Thoracic aorta (tissue), 2 donors: ENCODE measurements around the gene PUSL1. TPM values are rescaled to one million over a fixed set of nuclear protein-coding genes. Genes with fewer than 3 reads are reported as not detected.

ENCODE experiments used
- ATAC-seq: fragments of 150-250 bp; one replicate; pipeline ENCODE4 v1.8.0; 2017; ENCODE audit warnings: low read depth; ENCODE audit not compliant: insufficient number of reproducible peaks, low FRiP score
- DNase-seq: peaks from one replicate; pipeline ENCODE4 v3.0.0-alpha.2; 2020; ENCODE audit warnings: low spot score
- H3K27ac ChIP-seq, 2 donors: fragments of 200-600 bp; sonication (generic); 1 replicate in 1 of 2; 2 replicates in 1 of 2; pipeline ENCODE4 v1.5.1; 2016; ENCODE audit warnings: mild to moderate bottlenecking in 2 of 2, moderate library complexity in 2 of 2
- H3K27me3 ChIP-seq: fragments of 200-600 bp; sonication (generic); replicated peaks from 2 replicates; pipeline ENCODE4 v1.6.0; 2016; ENCODE audit warnings: mild to moderate bottlenecking; ENCODE audit not compliant: insufficient read depth
- H3K36me3 ChIP-seq: fragments of 200-600 bp; sonication (generic); one replicate; pipeline ENCODE4 v1.5.1; 2016
- H3K4me1 ChIP-seq, 2 donors: fragments of 200-600 bp; sonication (generic); 1 replicate in 1 of 2; 2 replicates in 1 of 2; pipeline versions ENCODE4 v1.5.1 to v1.6.0; 2016; ENCODE audit warnings: low read depth in 2 of 2, mild to moderate bottlenecking in 1 of 2; ENCODE audit not compliant: control insufficient read depth in 1 of 2
- H3K4me3 ChIP-seq: fragments of 200-600 bp; sonication (generic); 2 replicates; pipeline ENCODE4 v1.5.1; 2016; ENCODE audit warnings: mild to moderate bottlenecking
- H3K9me3 ChIP-seq: fragments of 200-600 bp; sonication (generic); 2 replicates; pipeline ENCODE4 v1.5.1; 2016
- total RNA-seq, 2 donors: library from RNA; depleted of rRNA; stranded (reverse); fragments of >200 nt; gene quantifications; one replicate each; pipeline versions ENCODE4 v1.1.0 to v1.2.3, GENCODE V29; 2016
- TF ChIP-seq, protein P1 (sequence below): fragments of 200-600 bp; sonication (generic); IDR thresholded peaks from one replicate; pipeline ENCODE4 v1.5.1; 2019; ENCODE audit warnings: antibody characterized with exemption

PUSL1 gene
- total RNA-seq, 2 donors from 2014 or later = 22.1 to 22.6 TPM

- no peak overlapping the region for H3K27ac ChIP-seq
- H3K9me3 ChIP-seq = no peaks in the 10 kb centered on the region
- H3K27me3 ChIP-seq = no peaks in the 10 kb centered on the region
- ATAC-seq (no peak), DNase-seq (no peak)
- no peak overlapping the region for H3K4me3 ChIP-seq
- peaks cover 10% of the 10 kb centered on the region for H3K36me3 ChIP-seq
- no peaks in the 10 kb centered on the region for H3K4me1 ChIP-seq
- TF ChIP-seq, protein P1, sequence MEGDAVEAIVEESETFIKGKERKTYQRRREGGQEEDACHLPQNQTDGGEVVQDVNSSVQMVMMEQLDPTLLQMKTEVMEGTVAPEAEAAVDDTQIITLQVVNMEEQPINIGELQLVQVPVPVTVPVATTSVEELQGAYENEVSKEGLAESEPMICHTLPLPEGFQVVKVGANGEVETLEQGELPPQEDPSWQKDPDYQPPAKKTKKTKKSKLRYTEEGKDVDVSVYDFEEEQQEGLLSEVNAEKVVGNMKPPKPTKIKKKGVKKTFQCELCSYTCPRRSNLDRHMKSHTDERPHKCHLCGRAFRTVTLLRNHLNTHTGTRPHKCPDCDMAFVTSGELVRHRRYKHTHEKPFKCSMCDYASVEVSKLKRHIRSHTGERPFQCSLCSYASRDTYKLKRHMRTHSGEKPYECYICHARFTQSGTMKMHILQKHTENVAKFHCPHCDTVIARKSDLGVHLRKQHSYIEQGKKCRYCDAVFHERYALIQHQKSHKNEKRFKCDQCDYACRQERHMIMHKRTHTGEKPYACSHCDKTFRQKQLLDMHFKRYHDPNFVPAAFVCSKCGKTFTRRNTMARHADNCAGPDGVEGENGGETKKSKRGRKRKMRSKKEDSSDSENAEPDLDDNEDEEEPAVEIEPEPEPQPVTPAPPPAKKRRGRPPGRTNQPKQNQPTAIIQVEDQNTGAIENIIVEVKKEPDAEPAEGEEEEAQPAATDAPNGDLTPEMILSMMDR = no peak
These were observed 29.4 kb downstream of the PUSL1 start for GRCh38 chr1:1337793-1338147.

- no peaks in the 10 kb centered on the region for H3K27me3 ChIP-seq
- DNase-seq = no peak
These were observed 29.9 kb downstream of the PUSL1 start for GRCh38 chr1:1338278-1338677.

GRCh38 chr1:1340185-1340584 lies 31.8 kb downstream of the PUSL1 start:
- Histone ChIP-seq H3K4me1 (peaks cover under 1 to 8% of the 10 kb centered on the region in 2 donors), H3K36me3 (peaks cover 10% of the 10 kb centered on the region)

More at GRCh38 chr1:1338278-1338677, 29.9 kb downstream of the PUSL1 start:
- H3K27ac ChIP-seq = no peak overlapping the region
- no peak overlapping the region for H3K4me3 ChIP-seq
- no peak for ATAC-seq
- no peaks in the 10 kb centered on the region for H3K4me1 ChIP-seq
- peaks cover 10% of the 10 kb centered on the region for H3K36me3 ChIP-seq
- TF ChIP-seq, protein P1 = no peak
- no peaks in the 10 kb centered on the region for H3K9me3 ChIP-seq

DNA sequence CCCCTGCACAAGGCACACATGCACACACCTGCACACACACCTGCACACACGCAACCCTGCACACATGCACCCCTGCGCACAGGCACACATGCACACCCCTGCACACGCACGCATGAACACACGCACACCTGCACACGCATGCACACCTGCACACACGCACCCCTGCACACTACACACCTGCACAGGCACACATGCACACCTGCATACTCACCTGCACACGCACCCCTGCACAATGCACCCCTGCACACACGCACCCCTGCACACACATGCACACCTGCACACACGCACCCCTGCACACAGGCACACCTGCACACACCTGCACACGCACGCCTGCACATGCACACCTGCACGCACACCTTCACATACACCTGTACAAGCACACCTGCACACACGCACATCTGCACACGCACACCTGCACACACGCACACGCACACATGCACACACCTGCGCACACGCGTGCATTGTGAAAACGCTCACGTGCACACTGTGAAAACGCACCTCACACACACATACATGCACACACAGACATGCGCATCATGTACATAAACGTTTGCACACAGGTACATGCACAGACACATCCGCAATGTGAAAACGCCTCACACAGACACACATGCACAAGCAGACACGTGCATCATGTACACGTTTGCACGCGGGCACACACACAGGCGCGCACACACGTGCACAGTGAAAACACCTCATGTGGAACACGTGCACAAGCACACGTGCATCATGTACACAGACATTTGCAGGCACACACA lies 32.6 kb downstream of the PUSL1 start:
- DNase-seq = no peak
- TF ChIP-seq, protein P1 = no peak
- peaks cover 6 to 16% of the 10 kb centered on the region in 2 donors for H3K4me1 ChIP-seq
- no peak for ATAC-seq
- no peaks in the 10 kb centered on the region for H3K27me3 ChIP-seq
- peaks cover 10% of the 10 kb centered on the region for H3K36me3 ChIP-seq
- H3K27ac ChIP-seq = no peak overlapping the region
- H3K4me3 ChIP-seq = no peak overlapping the region
- H3K9me3 ChIP-seq = no peaks in the 10 kb centered on the region

More at GRCh38 chr1:1340185-1340584, 31.8 kb downstream of the PUSL1 start:
- TF ChIP-seq, protein P1 = no peak
- H3K9me3 ChIP-seq = no peaks in the 10 kb centered on the region
- H3K27ac ChIP-seq = no peak overlapping the region
- H3K4me3 ChIP-seq = no peak overlapping the region
- ATAC-seq (no peak), DNase-seq (no peak)
- no peaks in the 10 kb centered on the region for H3K27me3 ChIP-seq

- no peak overlapping the region for H3K27ac ChIP-seq
- no peaks in the 10 kb centered on the region for H3K27me3 ChIP-seq
- H3K4me3 ChIP-seq = no peak overlapping the region
- DNase-seq = no peak
- peaks cover 9 to 22% of the 10 kb centered on the region in 2 donors for H3K4me1 ChIP-seq
- ATAC-seq = no peak
- TF ChIP-seq, protein P1 = no peak
- no peaks in the 10 kb centered on the region for H3K9me3 ChIP-seq
- H3K36me3 ChIP-seq = peaks cover 10% of the 10 kb centered on the region
These were observed 33.2 kb downstream of the PUSL1 start for GRCh38 chr1:1341549-1342021.
